NCI-H446 (cell line): Measurements from ENCODE around the gene WFIKKN2.

ENCODE experiments used
- DNase-seq, 2 experiments: peaks; one replicate each; lab custom pipeline; 2025; lab: John Stamatoyannopoulos, UW

Gene WFIKKN2

GRCh38 chr17:50808413-50808812 lies 27.0 kb upstream of the WFIKKN2 start:
- no peak for DNase-seq

- no peak for DNase-seq
Measured at GRCh38 chr17:50808888-50809287, 26.5 kb upstream of the WFIKKN2 start.

- DNase-seq, result no peak
Measured at GRCh38 chr17:50813583-50813982, 21.8 kb upstream of the WFIKKN2 start.

GRCh38 chr17:50815400-50815799 lies 20.0 kb upstream of the WFIKKN2 start:
- no peak for DNase-seq

GRCh38 chr17:50816271-50816670 lies 19.1 kb upstream of the WFIKKN2 start:
- no peak for DNase-seq

GRCh38 chr17:50816771-50817751 lies 18.3 kb upstream of the WFIKKN2 start:
- no peak for DNase-seq

- DNase-seq, result no peak
Measured at GRCh38 chr17:50817838-50818237, 17.5 kb upstream of the WFIKKN2 start.

GRCh38 chr17:50818261-50818660 lies 17.1 kb upstream of the WFIKKN2 start:
- DNase-seq, result no peak

GRCh38 chr17:50818921-50819657 lies 16.3 kb upstream of the WFIKKN2 start:
- DNase-seq, result no peak

- no peak for DNase-seq
Measured at GRCh38 chr17:50820651-50821050, 14.7 kb upstream of the WFIKKN2 start.

- no peak for DNase-seq
Measured at GRCh38 chr17:50822550-50822949, 12.8 kb upstream of the WFIKKN2 start.

GRCh38 chr17:50824429-50824828 lies 11.0 kb upstream of the WFIKKN2 start:
- DNase-seq, result no peak

- no peak for DNase-seq
Measured at GRCh38 chr17:50825188-50825587, 10.2 kb upstream of the WFIKKN2 start.

GRCh38 chr17:50828508-50829170 lies 6.7 kb upstream of the WFIKKN2 start:
- DNase-seq, result no peak

- DNase-seq, result no peak
Measured at GRCh38 chr17:50829332-50829731, 6.1 kb upstream of the WFIKKN2 start.

GRCh38 chr17:50830352-50830751 lies 5.0 kb upstream of the WFIKKN2 start:
- DNase-seq, result peak in 1 of 2 experiments; percentile 20

GRCh38 chr17:50830994-50831393 lies 4.4 kb upstream of the WFIKKN2 start:
- DNase-seq, result peak; percentile 7 to 57

- DNase-seq, result peak in 1 of 2 experiments; percentile 17
Measured at GRCh38 chr17:50831471-50831928, 3.9 kb upstream of the WFIKKN2 start.

GRCh38 chr17:50832267-50832863 lies 3.0 kb upstream of the WFIKKN2 start:
- no peak for DNase-seq

- no peak for DNase-seq
Measured at GRCh38 chr17:50832864-50833381, 2.5 kb upstream of the WFIKKN2 start.
